GM12875 (cell line): ENCODE data around the gene PTPRG.

ENCODE experiments used
- H3K4me3 ChIP-seq: one replicate; pipeline ENCODE4 v1.5.1; 2011; ENCODE audit warnings: low read depth, low read length, control low read depth
- CTCF ChIP-seq: IDR thresholded peaks from 2 replicates; pipeline ENCODE4 v1.5.1; 2011; ENCODE audit warnings: low read depth, mild to moderate bottlenecking, control low read depth, inconsistent platforms, low read length, moderate library complexity, borderline replicate concordance; ENCODE audit not compliant: insufficient read depth

PTPRG gene

GRCh38 chr3:61919371-61919770, 358.0 kb downstream of the PTPRG start:
- no peak overlapping the region for H3K4me3 ChIP-seq
- no peak for TF ChIP-seq CTCF

DNA sequence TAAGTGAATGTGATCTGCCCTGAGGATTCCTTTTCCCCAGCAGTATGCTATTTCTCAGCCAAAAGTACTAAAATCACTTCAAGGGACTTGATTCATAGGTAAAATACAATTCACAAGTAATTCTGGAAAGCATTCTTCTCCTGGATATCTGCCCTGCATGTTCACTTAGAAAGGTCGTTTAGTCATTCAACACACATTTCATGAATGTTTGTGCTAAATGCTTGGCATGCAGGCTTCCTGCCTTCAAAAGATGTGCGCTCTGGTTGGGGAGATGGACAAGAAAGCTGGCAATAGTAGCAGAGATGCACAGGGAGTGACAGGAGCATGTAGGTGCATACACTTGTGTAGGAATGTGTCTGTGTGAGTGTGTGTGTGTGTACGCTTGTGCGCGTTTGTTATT, 360.7 kb downstream of the PTPRG start:
- H3K4me3 ChIP-seq: no peak overlapping the region
- TF ChIP-seq CTCF: no peak

DNA sequence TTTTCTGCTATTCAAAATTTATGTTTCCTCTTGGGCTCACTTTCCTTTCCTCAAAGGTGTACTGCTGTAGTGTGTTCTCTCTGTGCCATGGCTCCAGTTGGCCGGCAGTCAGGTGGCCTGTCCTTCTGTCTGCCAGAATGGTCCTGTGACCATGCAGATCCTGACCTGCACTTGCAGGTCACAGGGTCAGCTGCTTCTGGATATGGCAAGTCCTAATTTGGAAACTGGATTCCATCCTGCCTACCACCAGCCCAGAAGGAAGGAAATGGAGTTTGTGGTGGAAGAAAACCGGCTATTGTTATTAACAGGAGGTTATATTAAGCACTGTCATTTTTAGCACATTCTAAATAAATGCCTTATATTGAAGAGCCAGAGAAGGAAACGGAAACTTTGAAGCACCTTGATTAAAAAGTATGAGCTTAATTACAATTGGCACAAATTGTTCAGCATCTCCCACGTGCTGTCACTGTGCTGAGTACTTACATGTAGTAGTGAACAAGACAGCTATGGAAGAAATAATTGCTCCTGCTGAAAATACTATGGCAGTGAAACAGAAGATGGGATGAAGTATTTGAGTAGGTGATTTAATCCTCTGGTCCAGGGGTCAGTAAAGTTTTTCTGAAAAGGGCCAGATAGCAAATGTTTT, 362.8 kb downstream of the PTPRG start:
- H3K4me3 ChIP-seq: no peak overlapping the region
- TF ChIP-seq CTCF: no peak

DNA sequence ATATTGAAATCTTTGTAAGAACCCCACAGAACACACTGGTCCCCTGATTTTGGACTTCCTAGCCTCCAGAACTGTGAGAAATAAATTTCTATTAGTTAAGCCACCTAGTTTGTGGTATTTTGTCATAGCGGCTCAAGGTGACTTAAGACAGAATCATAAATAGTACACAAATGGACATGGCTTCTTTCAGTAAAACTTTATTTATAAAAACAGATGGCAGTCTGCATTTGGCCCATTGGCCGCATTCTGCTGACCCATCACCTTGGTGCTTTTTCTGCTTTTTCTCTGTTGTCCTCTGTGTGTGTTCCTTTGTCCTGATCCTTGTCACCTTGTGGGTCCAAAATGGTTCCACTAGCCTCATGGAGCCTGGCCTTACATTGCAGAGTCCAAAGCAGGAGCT, 363.6 kb downstream of the PTPRG start:
- TF ChIP-seq CTCF: no peak

DNA sequence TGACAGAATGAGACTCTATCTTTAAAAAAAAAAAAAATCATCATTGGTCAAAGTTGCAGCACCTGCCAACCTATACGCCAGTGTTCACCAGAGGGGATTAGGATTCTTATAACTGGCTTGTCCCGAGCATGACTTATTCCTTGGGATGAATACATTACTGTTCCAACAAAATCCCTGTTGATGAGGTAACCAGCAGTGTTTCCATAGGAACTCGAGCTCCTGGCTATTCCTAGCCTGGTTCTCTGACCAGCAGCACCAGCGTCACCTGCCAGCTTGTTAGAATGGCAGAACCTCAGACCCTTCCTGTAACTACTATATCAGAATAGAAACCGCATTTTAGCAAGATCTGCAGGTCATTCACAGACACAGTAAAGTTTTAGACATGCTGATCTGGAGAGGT, 364.4 kb downstream of the PTPRG start:
- TF ChIP-seq CTCF: no peak
- no peak overlapping the region for H3K4me3 ChIP-seq

More for the DNA sequence above, 363.6 kb downstream of the PTPRG start:
- H3K4me3 ChIP-seq: no peak overlapping the region

DNA sequence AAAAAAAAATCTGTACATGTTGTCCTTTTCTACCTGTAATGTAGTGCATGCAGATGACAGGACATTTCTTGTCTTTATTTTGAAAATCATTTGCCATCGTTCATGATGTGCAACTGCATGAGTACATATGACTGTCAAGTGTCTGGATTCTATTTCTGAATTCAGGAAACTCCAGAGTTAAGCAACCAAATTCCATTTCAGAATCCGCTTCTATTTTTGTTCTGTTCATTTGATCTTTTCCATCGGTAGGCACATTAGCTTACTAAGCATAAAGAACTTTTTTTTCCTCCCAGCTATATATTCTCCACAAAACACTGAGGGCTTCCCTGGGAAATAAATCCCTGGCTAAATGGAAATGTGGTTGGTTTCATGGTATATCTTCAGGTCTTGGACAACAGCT, 365.6 kb downstream of the PTPRG start:
- no peak for TF ChIP-seq CTCF

DNA sequence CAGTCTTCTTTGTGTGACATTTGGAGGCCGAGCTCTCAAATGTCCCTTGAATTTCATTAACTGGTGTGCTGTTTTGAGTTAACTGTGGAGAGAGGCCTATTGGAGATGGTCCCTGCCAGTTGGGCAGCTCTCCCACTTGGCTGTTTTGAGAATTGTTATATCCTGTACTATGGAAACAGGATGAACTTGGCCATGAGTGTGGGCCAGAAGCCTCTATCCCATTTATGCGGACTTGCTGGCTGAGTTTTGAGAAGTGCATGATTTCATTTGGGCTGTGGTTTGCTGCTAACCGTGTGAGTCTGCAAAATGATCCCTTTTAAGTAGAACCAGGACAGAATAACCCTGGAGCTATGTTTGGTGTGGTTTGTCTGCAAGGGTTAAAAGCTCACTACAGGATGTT, 366.0 kb downstream of the PTPRG start:
- no peak overlapping the region for H3K4me3 ChIP-seq
- TF ChIP-seq CTCF: no peak

More for the DNA sequence above, 365.6 kb downstream of the PTPRG start:
- H3K4me3 ChIP-seq: no peak overlapping the region
